ENCODE results near the gene MYOD1.

Gene MYOD1

GRCh38 chr11:17724020-17724908, 4.9 kb downstream of the MYOD1 start:
- H3K27ac ChIP-seq, result no peak overlapping the region
- no peak for TF ChIP-seq CTCF (conservative IDR thresholded peaks at IDR 0.05)
- TF ChIP-seq ZFX (IDR thresholded peaks at IDR 0.05), result no peak

GRCh38 chr11:17725174-17725573, 5.8 kb downstream of the MYOD1 start:
- no peak overlapping the region for H3K27ac ChIP-seq
- no peak for TF ChIP-seq ZFX (IDR thresholded peaks at IDR 0.05)
- no peak for TF ChIP-seq CTCF (conservative IDR thresholded peaks at IDR 0.05)

- no peak for TF ChIP-seq ZFX (IDR thresholded peaks at IDR 0.05)
- TF ChIP-seq CTCF (conservative IDR thresholded peaks at IDR 0.05), result no peak
- H3K27ac ChIP-seq, result no peak overlapping the region
Measured at GRCh38 chr11:17730137-17730536, 10.8 kb downstream of the MYOD1 start.

GRCh38 chr11:17730608-17731462, 11.5 kb downstream of the MYOD1 start:
- H3K27ac ChIP-seq, result no peak overlapping the region
- TF ChIP-seq CTCF (conservative IDR thresholded peaks at IDR 0.05), result peak; percentile 99
- no peak for TF ChIP-seq ZFX (IDR thresholded peaks at IDR 0.05)

- H3K27ac ChIP-seq, result no peak overlapping the region
- TF ChIP-seq ZFX (IDR thresholded peaks at IDR 0.05) (no peak), CTCF (conservative IDR thresholded peaks at IDR 0.05) (no peak)
Measured at GRCh38 chr11:17733261-17733660, 13.9 kb downstream of the MYOD1 start.

GRCh38 chr11:17734418-17734911, 15.1 kb downstream of the MYOD1 start, which contains the start of gene KCNC1:
KCNC1 (plus strand) TSS chr11:17734781; CDS start chr11:17736003, 1,222 bp downstream.
- no peak for TF ChIP-seq CTCF (conservative IDR thresholded peaks at IDR 0.05)
- TF ChIP-seq ZFX (IDR thresholded peaks at IDR 0.05), result no peak

More at GRCh38 chr11:17734418-17734911, 15.1 kb downstream of the MYOD1 start, which contains the start of gene KCNC1:
- H3K27ac ChIP-seq, result no peak within 1 kb of the TSS
